ENCODE results near the gene TULP1.

TULP1 gene

DNA sequence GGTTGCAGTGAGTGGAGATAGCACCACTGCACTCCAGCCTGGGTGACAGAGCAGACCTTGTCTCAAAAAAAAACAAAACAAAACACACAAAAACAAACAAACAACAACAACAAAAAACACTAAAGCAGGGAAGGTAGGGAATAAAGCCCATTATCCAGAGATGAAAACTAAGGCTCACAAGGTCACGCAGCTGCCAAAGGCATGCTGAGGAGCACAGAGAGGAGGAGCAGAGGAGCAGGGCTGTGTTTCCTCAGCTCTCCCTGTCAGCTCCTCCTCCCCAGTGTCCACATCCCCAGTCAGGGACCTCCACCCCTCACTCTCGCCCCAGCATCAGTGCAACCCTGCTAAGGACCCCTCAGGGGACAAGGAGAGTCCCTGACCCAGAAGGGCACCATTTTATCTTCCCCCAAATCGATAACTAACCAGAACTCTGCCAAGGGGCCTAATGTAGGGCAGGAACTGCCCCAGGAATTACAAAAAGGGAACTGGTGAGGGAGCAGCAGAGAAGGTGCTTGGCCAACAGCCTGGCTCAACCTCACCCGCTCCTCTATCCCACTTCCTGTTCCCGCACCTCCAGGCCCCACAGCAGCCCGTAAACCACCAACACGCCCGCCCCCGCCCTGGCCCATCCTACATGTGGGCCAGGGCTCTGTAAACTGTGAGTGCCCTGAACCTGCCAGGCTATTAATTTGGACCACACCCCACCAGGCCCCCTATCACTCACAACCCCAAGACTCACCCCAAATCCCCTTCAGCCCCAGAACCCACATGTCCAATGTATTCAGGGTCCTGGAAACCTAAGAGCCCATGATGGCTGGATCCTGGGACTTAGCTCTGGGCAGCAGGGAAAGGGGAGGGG, 24.8 kb downstream of the TULP1 start:
- Histone ChIP-seq H3K27ac (ENCODE audit: poor library complexity, severe bottlenecking) (peak overlapping the region; percentile 96), H3K4me1 (ENCODE audit: insufficient read depth, poor library complexity, severe bottlenecking) (peaks cover 73% of the 10 kb centered on the region)
- peak; percentile 79 for DNase-seq (ENCODE audit: low spot score)

DNA sequence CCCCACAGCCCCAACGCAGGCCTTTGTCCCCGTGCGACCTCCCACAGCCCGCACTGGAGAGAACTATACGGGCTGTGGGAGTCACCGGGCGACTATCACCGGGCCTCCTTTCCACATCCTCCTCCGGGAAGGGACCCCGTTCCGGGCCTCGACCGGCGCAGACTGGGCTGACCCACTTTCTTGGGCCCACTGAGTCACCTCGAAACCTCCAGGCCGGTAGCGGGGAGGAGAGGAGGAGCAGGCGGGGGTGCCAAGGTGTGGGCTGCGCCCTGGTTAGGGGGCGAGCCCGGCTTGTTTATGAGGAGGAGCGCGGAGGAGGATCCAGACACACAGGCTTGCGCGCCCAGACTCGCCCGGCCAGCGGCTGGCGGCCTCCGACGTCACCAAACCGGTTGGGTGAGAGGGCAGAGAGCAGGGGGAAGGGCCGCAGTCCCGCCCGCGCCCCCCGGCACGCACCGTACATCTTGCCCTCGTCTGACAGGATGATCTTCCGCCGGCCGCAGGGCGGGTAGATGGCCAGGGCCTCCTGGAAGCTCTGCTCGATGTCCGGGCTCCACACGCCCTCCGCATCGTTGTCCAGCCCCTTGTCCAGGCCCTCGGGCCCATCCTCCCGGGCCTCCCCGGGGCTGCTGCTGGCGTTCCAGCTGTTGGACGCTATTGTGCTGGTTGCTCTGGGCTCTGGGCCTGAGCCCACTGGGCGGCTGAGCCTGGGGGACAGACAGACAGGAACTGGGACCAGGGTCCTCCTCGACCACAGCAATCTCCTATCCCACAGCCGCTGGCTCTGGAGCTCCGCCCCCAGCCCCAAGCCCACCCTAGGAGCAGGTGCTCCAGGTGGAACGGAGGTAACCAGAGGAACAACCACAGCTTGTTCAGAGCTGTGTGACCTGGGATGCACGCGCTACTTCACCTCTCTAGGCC, 26.4 kb downstream of the TULP1 start:
- Histone ChIP-seq H3K27me3 (ENCODE audit: insufficient read depth, poor library complexity, severe bottlenecking) (no peaks in the 10 kb centered on the region), H3K9me3 (ENCODE audit: severe bottlenecking) (no peaks in the 10 kb centered on the region), H3K27ac (ENCODE audit: poor library complexity, severe bottlenecking) (peak overlapping the region; percentile 96), H3K4me3 (ENCODE audit: severe bottlenecking) (no peak overlapping the region), H3K36me3 (ENCODE audit: low read depth) (peaks cover 26% of the 10 kb centered on the region), H3K4me1 (ENCODE audit: insufficient read depth, poor library complexity, severe bottlenecking) (peaks cover 62% of the 10 kb centered on the region)
- DNase-seq (ENCODE audit: low spot score) (peak; percentile 97), ATAC-seq (ENCODE audit: low read depth) (peak; percentile 61)
- TF ChIP-seq, protein P1, sequence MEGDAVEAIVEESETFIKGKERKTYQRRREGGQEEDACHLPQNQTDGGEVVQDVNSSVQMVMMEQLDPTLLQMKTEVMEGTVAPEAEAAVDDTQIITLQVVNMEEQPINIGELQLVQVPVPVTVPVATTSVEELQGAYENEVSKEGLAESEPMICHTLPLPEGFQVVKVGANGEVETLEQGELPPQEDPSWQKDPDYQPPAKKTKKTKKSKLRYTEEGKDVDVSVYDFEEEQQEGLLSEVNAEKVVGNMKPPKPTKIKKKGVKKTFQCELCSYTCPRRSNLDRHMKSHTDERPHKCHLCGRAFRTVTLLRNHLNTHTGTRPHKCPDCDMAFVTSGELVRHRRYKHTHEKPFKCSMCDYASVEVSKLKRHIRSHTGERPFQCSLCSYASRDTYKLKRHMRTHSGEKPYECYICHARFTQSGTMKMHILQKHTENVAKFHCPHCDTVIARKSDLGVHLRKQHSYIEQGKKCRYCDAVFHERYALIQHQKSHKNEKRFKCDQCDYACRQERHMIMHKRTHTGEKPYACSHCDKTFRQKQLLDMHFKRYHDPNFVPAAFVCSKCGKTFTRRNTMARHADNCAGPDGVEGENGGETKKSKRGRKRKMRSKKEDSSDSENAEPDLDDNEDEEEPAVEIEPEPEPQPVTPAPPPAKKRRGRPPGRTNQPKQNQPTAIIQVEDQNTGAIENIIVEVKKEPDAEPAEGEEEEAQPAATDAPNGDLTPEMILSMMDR (IDR thresholded peaks at IDR 0.05; ENCODE audit: poor library complexity, severe bottlenecking): no peak

More for the DNA sequence above, 24.8 kb downstream of the TULP1 start:
- H3K9me3 ChIP-seq (ENCODE audit: severe bottlenecking): no peaks in the 10 kb centered on the region
- no peaks in the 10 kb centered on the region for H3K27me3 ChIP-seq (ENCODE audit: insufficient read depth, poor library complexity, severe bottlenecking)
- peaks cover 18% of the 10 kb centered on the region for H3K36me3 ChIP-seq (ENCODE audit: low read depth)
- no peak overlapping the region for H3K4me3 ChIP-seq (ENCODE audit: severe bottlenecking)
- TF ChIP-seq, protein P1 (IDR thresholded peaks at IDR 0.05; ENCODE audit: poor library complexity, severe bottlenecking): no peak
- ATAC-seq (ENCODE audit: low read depth): peak; percentile 43

DNA sequence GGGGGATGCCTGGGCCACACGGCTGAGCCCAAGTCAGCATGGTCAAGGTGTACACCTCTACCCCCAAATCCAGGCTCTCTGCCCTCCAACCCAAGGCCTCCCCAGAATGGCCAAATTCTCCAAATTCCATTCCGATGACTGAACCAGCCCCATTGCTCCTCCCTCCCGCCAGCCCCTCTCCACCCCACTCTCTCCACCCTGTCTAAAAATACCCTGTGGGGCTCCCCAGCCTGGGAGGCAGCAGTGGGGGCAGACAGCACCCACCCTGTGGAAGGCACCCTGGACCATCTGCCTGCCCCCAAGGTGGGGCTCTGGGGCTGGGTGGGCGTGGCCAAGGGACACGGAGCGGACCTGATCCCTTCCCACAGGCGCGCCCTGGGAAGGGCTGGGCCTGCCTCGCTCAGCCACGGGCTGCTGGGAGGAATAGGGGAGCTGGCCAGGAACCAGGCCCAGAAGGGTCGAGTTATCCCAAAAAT, 27.3 kb downstream of the TULP1 start:
- Histone ChIP-seq H3K27ac (ENCODE audit: poor library complexity, severe bottlenecking) (peak overlapping the region; percentile 96), H3K9me3 (ENCODE audit: severe bottlenecking) (no peaks in the 10 kb centered on the region), H3K4me3 (ENCODE audit: severe bottlenecking) (no peak overlapping the region), H3K27me3 (ENCODE audit: insufficient read depth, poor library complexity, severe bottlenecking) (no peaks in the 10 kb centered on the region), H3K36me3 (ENCODE audit: low read depth) (peaks cover 26% of the 10 kb centered on the region), H3K4me1 (ENCODE audit: insufficient read depth, poor library complexity, severe bottlenecking) (peaks cover 54% of the 10 kb centered on the region)
- TF ChIP-seq, protein P1 (IDR thresholded peaks at IDR 0.05; ENCODE audit: poor library complexity, severe bottlenecking): no peak
- DNase-seq (ENCODE audit: low spot score): peak; percentile 85
- peak; percentile 53 for ATAC-seq (ENCODE audit: low read depth)

DNA sequence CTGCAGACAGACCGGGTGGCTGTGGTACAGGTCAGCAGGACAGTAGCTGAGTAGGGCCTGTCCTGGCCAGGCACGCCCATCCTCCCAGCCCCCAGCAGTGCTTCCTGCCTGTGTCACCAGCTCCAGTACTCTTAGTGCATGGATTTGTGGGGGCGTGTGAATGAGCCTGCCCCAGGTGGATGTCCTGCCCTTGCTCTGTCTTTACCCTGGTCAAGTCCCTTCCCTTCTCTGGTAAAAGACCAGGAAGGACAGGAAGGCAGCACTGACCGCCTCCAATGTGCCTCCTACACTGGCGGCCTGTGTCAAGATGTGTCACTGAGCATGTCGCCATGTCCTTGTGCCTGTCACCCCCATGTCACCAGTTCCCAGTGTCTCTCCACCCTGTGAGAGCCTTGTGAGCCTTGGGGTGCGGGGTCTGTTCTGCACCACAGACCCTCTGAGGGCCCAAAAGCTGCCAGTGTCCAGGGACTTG, 27.7 kb downstream of the TULP1 start:
- H3K4me3 ChIP-seq (ENCODE audit: severe bottlenecking): no peak overlapping the region
- H3K9me3 ChIP-seq (ENCODE audit: severe bottlenecking): no peaks in the 10 kb centered on the region
- H3K36me3 ChIP-seq (ENCODE audit: low read depth): peaks cover 26% of the 10 kb centered on the region
- H3K4me1 ChIP-seq (ENCODE audit: insufficient read depth, poor library complexity, severe bottlenecking): peaks cover 50% of the 10 kb centered on the region
- TF ChIP-seq, protein P1 (IDR thresholded peaks at IDR 0.05; ENCODE audit: poor library complexity, severe bottlenecking): no peak
- no peaks in the 10 kb centered on the region for H3K27me3 ChIP-seq (ENCODE audit: insufficient read depth, poor library complexity, severe bottlenecking)
- peak overlapping the region; percentile 96 for H3K27ac ChIP-seq (ENCODE audit: poor library complexity, severe bottlenecking)
- peak; percentile 77 for DNase-seq (ENCODE audit: low spot score)
- peak; percentile 50 for ATAC-seq (ENCODE audit: low read depth)
